ENCODE results near the gene C1orf185.
A peak's percentile ranks its signal among the peaks of the same experiment; 100 is the strongest.
"Not testable (repeated sequence)": the region's sequence is repeated elsewhere in the genome, so short reads cannot be mapped to it uniquely, and the experiment has no call there.

Gene C1orf185

GRCh38 chr1:51139474-51139873 lies 37.4 kb downstream of the C1orf185 start:
- no peak for DNase-seq

- DNase-seq = no peak
These were observed 45.4 kb downstream of the C1orf185 start for GRCh38 chr1:51147394-51147793.

GRCh38 chr1:51154776-51155175 lies 52.7 kb downstream of the C1orf185 start:
- DNase-seq = no peak

- no peak for DNase-seq
These were observed 54.7 kb downstream of the C1orf185 start for GRCh38 chr1:51156752-51157151.

- no peak for DNase-seq
These were observed 55.4 kb downstream of the C1orf185 start for GRCh38 chr1:51157395-51157794.

- DNase-seq = no peak
These were observed 56.2 kb downstream of the C1orf185 start for GRCh38 chr1:51158263-51158662.

- DNase-seq = not testable (repeated sequence)
These were observed 60.5 kb downstream of the C1orf185 start for GRCh38 chr1:51162560-51162959.

- DNase-seq = no peak
These were observed 63.5 kb downstream of the C1orf185 start for GRCh38 chr1:51165540-51165939.

GRCh38 chr1:51168266-51168845 lies 66.3 kb downstream of the C1orf185 start:
- no peak for DNase-seq

- DNase-seq = peak; percentile 1 to 27
These were observed 66.9 kb downstream of the C1orf185 start for GRCh38 chr1:51168936-51169335.

- DNase-seq = no peak
These were observed 68.3 kb downstream of the C1orf185 start for GRCh38 chr1:51170342-51170741.

GRCh38 chr1:51172811-51173210 lies 70.8 kb downstream of the C1orf185 start:
- no peak for DNase-seq

GRCh38 chr1:51175278-51175677 lies 73.2 kb downstream of the C1orf185 start:
- DNase-seq = no peak

GRCh38 chr1:51177988-51178387 lies 76.0 kb downstream of the C1orf185 start:
- DNase-seq = not testable (repeated sequence)

GRCh38 chr1:51188230-51188629 lies 86.2 kb downstream of the C1orf185 start:
- DNase-seq = no peak

- peak in 1 of 2 experiments; percentile 55 for DNase-seq
These were observed 87.5 kb downstream of the C1orf185 start for GRCh38 chr1:51189421-51190073.

GRCh38 chr1:51190961-51191360 lies 88.9 kb downstream of the C1orf185 start:
- no peak for DNase-seq

- DNase-seq = peak; percentile 17 to 57
These were observed 90.3 kb downstream of the C1orf185 start for GRCh38 chr1:51192213-51192843.

- DNase-seq = no peak
These were observed 91.5 kb downstream of the C1orf185 start for GRCh38 chr1:51193564-51193963.
